Endothelial cell of umbilical vein (primary cell): Measurements from ENCODE around the gene ABHD17A. TPM values are rescaled to one million over a fixed set of nuclear protein-coding genes. Genes with fewer than 3 reads are reported as not detected.

ENCODE experiments used
- BruUV-seq: library from RNA; stranded (reverse); fragments of 400-500 nt; replicated peaks from 2 replicates; lab custom pipeline; 2021; lab: Mats Ljungman, UMichigan
- CTCF ChIA-PET: fragments of 300-600, 350-600 bp; sonication (Branson Sonifier 250); formaldehyde crosslinking; loops from one replicate; lab custom pipeline; 2021; ENCODE audit warnings: antibody characterized with exemption, inconsistent platforms; lab: Charles Lee
- POLR2A ChIA-PET: fragments of 300-600, 350-600 bp; sonication (Branson Sonifier 250); formaldehyde crosslinking; loops from one replicate; lab custom pipeline; 2021; ENCODE audit warnings: antibody characterized with exemption, inconsistent platforms; lab: Charles Lee
- DNase-seq: peaks from one replicate; pipeline ENCODE4 v3.0.0-alpha.2; 2011; ENCODE audit warnings: low read depth, low spot score
- FAIRE-seq: peaks from 2 replicates; lab custom pipeline; 2011; peaks lifted over from hg19 to GRCh38; lab: Jason Lieb, UNC
- H2AFZ ChIP-seq: 2 replicates; pipeline ENCODE4 v1.6.0; 2012; ENCODE audit warnings: low read depth, low read length, control low read depth, inconsistent platforms
- H3K27ac ChIP-seq: 2 replicates; pipeline ENCODE4 v1.5.1; 2011; ENCODE audit warnings: low read depth, mild to moderate bottlenecking, control low read depth, low read length, moderate library complexity; ENCODE audit not compliant: insufficient read depth
- H3K27me3 ChIP-seq, 2 experiments: 2 replicates each; pipeline versions ENCODE4 v1.6.0 to v1.6.1; 2011; ENCODE audit warnings: low read length in 2 of 2, mixed read lengths in 1 of 2; ENCODE audit not compliant: control insufficient read depth in 2 of 2, insufficient read depth in 2 of 2
- H3K36me3 ChIP-seq, 2 experiments: 2 replicates in 1 of 2; 3 replicates in 1 of 2; pipeline ENCODE4 v1.5.1; 2011; ENCODE audit warnings: low read length in 2 of 2, mild to moderate bottlenecking in 1 of 2, moderate library complexity in 1 of 2; ENCODE audit not compliant: control insufficient read depth in 2 of 2, insufficient read depth in 2 of 2; ENCODE audit errors: extremely low read depth in 1 of 2
- H3K4me1 ChIP-seq: 3 replicates; pipeline ENCODE4 v1.5.1; 2011; ENCODE audit warnings: mild to moderate bottlenecking, low read length; ENCODE audit not compliant: control insufficient read depth, insufficient read depth; ENCODE audit errors: extremely low read depth
- H3K4me2 ChIP-seq: 2 replicates; pipeline ENCODE4 v1.6.1; 2011; ENCODE audit warnings: low read length, control low read depth, mixed read lengths; ENCODE audit not compliant: insufficient read depth
- H3K4me3 ChIP-seq, 3 experiments: fragments of 200-600 bp in 1 of 3; sonication (generic), shearing (Covaris generic) in 1 of 3; replicated peaks in 1 of 3; 2 replicates each; pipeline ENCODE4 v1.5.1; 2011 to 2016; ENCODE audit warnings: control low read depth in 3 of 3, low read length in 3 of 3, mild to moderate bottlenecking in 2 of 3, inconsistent platforms in 1 of 3, low read depth in 1 of 3, moderate library complexity in 1 of 3; ENCODE audit not compliant: insufficient read depth in 1 of 3
- H3K79me2 ChIP-seq: 2 replicates; pipeline ENCODE4 v1.6.0; 2012; ENCODE audit warnings: low read length, inconsistent platforms; ENCODE audit not compliant: control insufficient read depth, insufficient read depth
- H3K9ac ChIP-seq: replicated peaks from 2 replicates; pipeline ENCODE3; 2011; ENCODE audit warnings: low read length, control low read depth; ENCODE audit not compliant: insufficient read depth; ENCODE audit errors: extremely low read depth
- H3K9me1 ChIP-seq: replicated peaks from 3 replicates; pipeline ENCODE4 v1.6.0; 2011; ENCODE audit warnings: mild to moderate bottlenecking, low read length; ENCODE audit not compliant: control insufficient read depth, insufficient read depth; ENCODE audit errors: extremely low read depth
- H3K9me3 ChIP-seq: replicated peaks from 2 replicates; pipeline ENCODE4 v1.5.1; 2012; ENCODE audit warnings: low read length, inconsistent platforms; ENCODE audit not compliant: control insufficient read depth, insufficient read depth
- H4K20me1 ChIP-seq: replicated peaks from 2 replicates; pipeline ENCODE3; 2011; ENCODE audit warnings: mild to moderate bottlenecking, low read length; ENCODE audit not compliant: control insufficient read depth, insufficient read depth; ENCODE audit errors: extremely low read depth
- FOS ChIP-seq: IDR thresholded peaks from 2 replicates; pipeline ENCODE4 v1.6.1; 2011; ENCODE audit warnings: mild to moderate bottlenecking, low read length, moderate library complexity, borderline replicate concordance; ENCODE audit not compliant: insufficient read depth
- MAX ChIP-seq: IDR thresholded peaks from 2 replicates; pipeline ENCODE4 v1.6.1; 2011; ENCODE audit not compliant: insufficient read depth, insufficient read length
- POLR2AphosphoS5 ChIP-seq: IDR thresholded peaks from 2 replicates; pipeline ENCODE4 v1.6.1; 2012; ENCODE audit warnings: low read depth, mild to moderate bottlenecking, control low read depth, low read length, moderate library complexity; ENCODE audit not compliant: insufficient read depth
- dilution Hi-C: fragments of 300-500 bp; cut with MboI; formaldehyde crosslinking; loops from one replicate; pipeline ENCODE4 v1.15.0; 2019; ENCODE audit warnings: low sequenced_read_pairs; ENCODE audit not compliant: extremely low pct_ligation_motif_present
- intact Hi-C: fragments of 100-400 bp; cut with micrococcal nuclease; formaldehyde crosslinking; loops from one replicate; pipeline ENCODE4 v1.10.0; 2022
- polyA plus RNA-seq, 4 experiments: library from polyadenylated mRNA; depleted of rRNA in 3 of 4; stranded (reverse) in 3 of 4; unstranded in 1 of 4; fragments of >200 nt; gene quantifications; 2 replicates each; pipeline versions ENCODE4 v1.2.1 to v1.2.3, GENCODE V29; 2011 to 2012; ENCODE audit warnings: missing spikeins in 1 of 4
- total RNA-seq: library from RNA; stranded (reverse); gene quantifications from 2 replicates; pipeline ENCODE4 v1.2.3, GENCODE V29; 2021
- TF ChIP-seq, protein P1 (sequence below), 2 donors: IDR thresholded peaks; 1 replicate in 1 of 2; 2 replicates in 1 of 2; pipeline ENCODE4 v1.5.1; 2011; ENCODE audit warnings: low read length in 2 of 2, mild to moderate bottlenecking in 2 of 2, moderate library complexity in 2 of 2, control low read depth in 1 of 2, inconsistent platforms in 1 of 2, low read depth in 1 of 2; ENCODE audit not compliant: insufficient read depth in 1 of 2; ENCODE audit errors: extremely low read depth in 1 of 2

Gene ABHD17A
- total and polyA plus RNA-seq, 2 donors (not counting 3 experiments of a cell fraction or from before 2014, with no cell fraction given) = 89.8 to 143 TPM

GRCh38 chr19:1929021-1929742 is 43.9 kb upstream of the ABHD17A start:
- Histone ChIP-seq H3K36me3 (no peaks in the 10 kb centered on the region), H4K20me1 (no peaks in the 10 kb centered on the region), H3K27me3 (no peaks in the 10 kb centered on the region), H3K4me1 (peaks cover 4% of the 10 kb centered on the region), H3K4me2 (peak overlapping the region; percentile 65), H3K79me2 (no peaks in the 10 kb centered on the region), H3K27ac (no peak overlapping the region), H3K9me1 (no peaks in the 10 kb centered on the region), H3K9me3 (no peaks in the 10 kb centered on the region), H2AFZ (peak overlapping the region; percentile 64), H3K4me3 (peak overlapping the region in 2 of 3 experiments; percentile 23 to 26), H3K9ac (no peak overlapping the region)
- TF ChIP-seq POLR2AphosphoS5 = no peak
- no peak for TF ChIP-seq MAX
- TF ChIP-seq, protein P1, sequence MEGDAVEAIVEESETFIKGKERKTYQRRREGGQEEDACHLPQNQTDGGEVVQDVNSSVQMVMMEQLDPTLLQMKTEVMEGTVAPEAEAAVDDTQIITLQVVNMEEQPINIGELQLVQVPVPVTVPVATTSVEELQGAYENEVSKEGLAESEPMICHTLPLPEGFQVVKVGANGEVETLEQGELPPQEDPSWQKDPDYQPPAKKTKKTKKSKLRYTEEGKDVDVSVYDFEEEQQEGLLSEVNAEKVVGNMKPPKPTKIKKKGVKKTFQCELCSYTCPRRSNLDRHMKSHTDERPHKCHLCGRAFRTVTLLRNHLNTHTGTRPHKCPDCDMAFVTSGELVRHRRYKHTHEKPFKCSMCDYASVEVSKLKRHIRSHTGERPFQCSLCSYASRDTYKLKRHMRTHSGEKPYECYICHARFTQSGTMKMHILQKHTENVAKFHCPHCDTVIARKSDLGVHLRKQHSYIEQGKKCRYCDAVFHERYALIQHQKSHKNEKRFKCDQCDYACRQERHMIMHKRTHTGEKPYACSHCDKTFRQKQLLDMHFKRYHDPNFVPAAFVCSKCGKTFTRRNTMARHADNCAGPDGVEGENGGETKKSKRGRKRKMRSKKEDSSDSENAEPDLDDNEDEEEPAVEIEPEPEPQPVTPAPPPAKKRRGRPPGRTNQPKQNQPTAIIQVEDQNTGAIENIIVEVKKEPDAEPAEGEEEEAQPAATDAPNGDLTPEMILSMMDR (IDR thresholded peaks at IDR 0.05; ENCODE audit: extremely low read depth in 1 of 2, insufficient read depth in 1 of 2, low read depth in 1 of 2, low read length in 2 of 2) = peak; percentile 82 to 97
- no peak for TF ChIP-seq FOS
- BruUV-seq = no TSS peak
- peak; percentile 94 for FAIRE-seq
- dilution Hi-C loops (no loop called here), intact Hi-C loops (loop anchor here (1.0 to 2.0 kb wide), 3 partner anchors 64 to 222 kb away; partner anchors contain the start of gene AP3D1)
- DNase-seq = peak; percentile 64
- ChIA-PET CTCF (interaction anchor here (0.8 to 2.9 kb wide), 21 partner anchors 8 to 387 kb away, joined by 3 to 26 read pairs (median 4); no protein-coding TSS in a partner anchor), POLR2A (no interaction called here)
